ENCODE measurements around the gene SLCO6A1. TPM values are rescaled to one million over a fixed set of nuclear protein-coding genes. Genes with fewer than 3 reads are reported as not detected.
"Not testable (repeated sequence)": the region's sequence is repeated elsewhere in the genome, so short reads cannot be mapped to it uniquely, and the experiment has no call there.

SLCO6A1 gene
- total RNA-seq, 2 donors from 2014 or later: not detected

- H3K27ac Mint-ChIP-seq: no peak overlapping the region
Measured at GRCh38 chr5:102528600-102528999, 29.8 kb upstream of the SLCO6A1 start.

DNA sequence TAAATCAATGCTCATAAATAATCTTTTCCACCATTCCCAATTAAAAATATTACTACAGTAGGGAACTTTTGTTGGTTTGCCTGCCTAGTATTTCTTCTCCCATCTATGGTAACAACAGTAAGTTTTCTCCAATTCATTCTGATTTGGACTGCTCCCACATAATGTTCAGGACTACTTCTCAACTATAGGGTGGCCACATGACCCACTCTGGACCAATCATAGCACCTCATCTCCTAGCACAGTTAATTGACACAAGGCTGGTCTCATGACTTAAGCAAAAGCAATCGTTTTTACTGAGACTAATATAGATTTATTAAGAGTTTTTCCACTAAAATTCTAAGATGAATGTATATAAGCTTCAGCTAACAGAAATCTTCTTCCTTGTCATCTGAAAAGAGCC lies 28.7 kb upstream of the SLCO6A1 start:
- Mint-ChIP-seq H3K36me3 (no peaks in the 10 kb centered on the region), H3K4me3 (no peak overlapping the region), H3K27ac (no peak overlapping the region), H3K27me3 (peaks cover 7 to 18% of the 10 kb centered on the region in 2 donors), H3K4me1 (ENCODE audit: low read depth in 2 of 2) (peaks cover 0 to 5% of the 10 kb centered on the region in 2 donors), H3K9me3 (peaks cover 5% of the 10 kb centered on the region)
- no peak for ATAC-seq
- DNase-seq (ENCODE audit: low spot score): no peak

More at GRCh38 chr5:102528600-102528999, 29.8 kb upstream of the SLCO6A1 start:
- no peak overlapping the region for H3K4me3 Mint-ChIP-seq
- DNase-seq (ENCODE audit: low spot score) (no peak), ATAC-seq (no peak)
- H3K4me1 Mint-ChIP-seq (ENCODE audit: low read depth in 2 of 2): no peaks in the 10 kb centered on the region
- H3K27me3 Mint-ChIP-seq: peaks cover 7 to 18% of the 10 kb centered on the region in 2 donors
- peaks cover 5% of the 10 kb centered on the region for H3K9me3 Mint-ChIP-seq
- no peaks in the 10 kb centered on the region for H3K36me3 Mint-ChIP-seq

DNA sequence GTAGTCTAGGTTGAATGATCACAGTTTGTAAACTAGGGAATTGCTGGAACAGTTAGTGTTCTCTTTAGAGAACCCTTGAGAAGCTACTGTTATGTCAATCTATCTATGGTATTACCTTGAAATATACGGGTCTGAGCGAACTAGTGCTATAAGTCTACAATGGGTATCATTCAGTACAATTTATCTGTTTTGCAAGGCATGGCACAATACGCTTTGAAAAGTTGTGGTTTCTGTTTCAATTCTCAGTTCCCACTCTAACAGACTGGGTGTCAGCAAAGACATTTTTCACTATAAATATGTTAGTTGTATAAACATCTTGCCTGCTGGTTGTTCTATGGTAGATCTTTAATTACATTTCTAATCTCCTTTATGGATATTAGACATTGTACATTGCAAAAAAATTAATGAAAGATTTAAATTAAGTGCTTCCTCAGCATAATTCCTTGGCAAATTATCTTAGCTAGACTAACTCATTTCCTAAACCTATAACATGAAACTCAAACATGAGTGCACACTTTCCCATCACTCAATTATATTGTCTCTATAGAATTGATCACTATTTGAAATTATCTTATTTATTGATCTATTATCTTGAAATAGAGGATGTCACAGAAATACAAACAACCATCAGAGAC lies 24.9 kb upstream of the SLCO6A1 start:
- no peak overlapping the region for H3K27ac Mint-ChIP-seq
- H3K4me1 Mint-ChIP-seq (ENCODE audit: low read depth in 2 of 2): peaks cover 0 to 5% of the 10 kb centered on the region in 2 donors
- H3K27me3 Mint-ChIP-seq: peaks cover 3 to 6% of the 10 kb centered on the region in 2 donors
- H3K4me3 Mint-ChIP-seq: no peak overlapping the region
- DNase-seq (ENCODE audit: low spot score) (no peak), ATAC-seq (peak in 1 of 2 donors; percentile 33)
- no peaks in the 10 kb centered on the region for H3K36me3 Mint-ChIP-seq
- peaks cover 5% of the 10 kb centered on the region for H3K9me3 Mint-ChIP-seq

DNA sequence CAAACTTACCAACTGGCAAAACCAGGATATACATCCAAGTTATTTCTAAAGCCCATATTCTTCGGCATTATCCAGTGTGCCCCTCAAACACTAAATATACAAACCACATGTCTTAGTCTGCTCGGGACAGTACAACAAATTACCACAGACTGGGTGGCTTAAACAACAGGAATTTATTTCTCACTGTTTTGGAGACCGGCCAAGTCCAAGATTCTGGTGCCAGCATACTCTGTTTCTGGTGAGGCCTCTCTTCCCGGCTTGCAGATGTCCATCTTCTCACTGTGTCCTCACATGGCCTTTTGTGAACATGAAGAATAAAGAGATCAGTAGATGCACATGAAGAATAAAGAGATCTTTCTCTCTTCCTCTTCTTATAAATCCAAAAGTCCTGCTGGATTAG lies 12.9 kb upstream of the SLCO6A1 start:
- H3K36me3 Mint-ChIP-seq: no peaks in the 10 kb centered on the region
- DNase-seq (ENCODE audit: low spot score): no peak

GRCh38 chr5:102491261-102491914 lies 7.4 kb downstream of the SLCO6A1 start:
- ATAC-seq; DNase-seq (ENCODE audit: low spot score); H3K4me1 Mint-ChIP-seq (ENCODE audit: low read depth in 2 of 2); H3K9me3 Mint-ChIP-seq; H3K27ac Mint-ChIP-seq; H3K4me3 Mint-ChIP-seq; H3K36me3 Mint-ChIP-seq: not testable (repeated sequence)
- peaks cover 4 to 23% of the 10 kb centered on the region in 2 donors for H3K27me3 Mint-ChIP-seq

More for the DNA sequence above, 12.9 kb upstream of the SLCO6A1 start:
- no peak overlapping the region for H3K4me3 Mint-ChIP-seq
- H3K27ac Mint-ChIP-seq: no peak overlapping the region
- H3K27me3 Mint-ChIP-seq: peaks cover 1 to 7% of the 10 kb centered on the region in 2 donors
- no peaks in the 10 kb centered on the region for H3K4me1 Mint-ChIP-seq (ENCODE audit: low read depth in 2 of 2)
- H3K9me3 Mint-ChIP-seq: no peaks in the 10 kb centered on the region
- ATAC-seq: no peak

DNA sequence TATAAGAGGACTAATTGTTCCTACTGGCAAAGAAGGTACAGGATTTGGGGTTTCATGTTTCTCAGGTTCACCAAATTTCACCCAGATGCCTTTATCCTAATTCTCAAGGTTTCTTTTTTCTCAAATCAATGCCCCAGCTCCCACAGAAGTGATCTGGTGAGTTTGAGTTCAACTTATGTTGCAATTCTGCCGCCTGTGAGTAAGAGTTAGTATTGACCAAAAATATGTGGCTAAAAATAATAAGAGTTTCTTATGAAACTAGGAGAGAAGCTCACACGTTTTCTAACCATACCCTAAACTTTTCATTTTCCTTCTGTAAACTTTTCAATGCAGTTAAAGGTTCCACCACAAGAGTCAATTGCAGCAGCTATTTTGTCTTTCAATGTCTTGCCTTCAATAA lies 15.1 kb downstream of the SLCO6A1 start:
- Mint-ChIP-seq H3K4me3 (no peak overlapping the region), H3K27ac (no peak overlapping the region), H3K36me3 (no peaks in the 10 kb centered on the region), H3K4me1 (ENCODE audit: low read depth in 2 of 2) (no peaks in the 10 kb centered on the region), H3K9me3 (no peaks in the 10 kb centered on the region), H3K27me3 (peaks cover 3 to 22% of the 10 kb centered on the region in 2 donors)
- ATAC-seq (no peak), DNase-seq (ENCODE audit: low spot score) (no peak)

GRCh38 chr5:102481054-102481715 lies 17.6 kb downstream of the SLCO6A1 start:
- H3K9me3 Mint-ChIP-seq: no peaks in the 10 kb centered on the region
- H3K27ac Mint-ChIP-seq: no peak overlapping the region
- no peak for DNase-seq (ENCODE audit: low spot score)
- ATAC-seq: no peak
- H3K36me3 Mint-ChIP-seq: no peaks in the 10 kb centered on the region
- no peaks in the 10 kb centered on the region for H3K4me1 Mint-ChIP-seq (ENCODE audit: low read depth in 2 of 2)
- no peak overlapping the region for H3K4me3 Mint-ChIP-seq
- peaks cover 3 to 16% of the 10 kb centered on the region in 2 donors for H3K27me3 Mint-ChIP-seq

DNA sequence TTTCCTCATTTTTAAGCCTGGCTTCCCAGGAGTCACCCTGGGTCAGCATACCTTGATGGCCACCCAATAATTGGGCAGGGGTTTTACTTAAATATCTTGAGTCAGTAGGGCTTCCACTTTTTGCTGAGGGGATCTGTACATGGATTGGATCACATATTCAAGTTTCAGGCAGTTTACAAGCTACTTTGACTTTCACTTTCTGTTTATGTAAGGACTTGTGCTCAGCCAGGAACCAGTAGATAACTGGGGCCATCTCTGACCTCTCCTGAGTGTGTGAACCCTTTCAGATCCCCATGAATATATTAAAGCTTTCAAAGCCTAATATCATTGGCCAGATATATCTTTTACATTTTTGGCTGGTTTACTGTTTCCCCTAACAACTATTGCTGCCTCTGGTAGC lies 45.1 kb downstream of the SLCO6A1 start:
- no peak overlapping the region for H3K4me3 Mint-ChIP-seq
- no peaks in the 10 kb centered on the region for H3K9me3 Mint-ChIP-seq
- ATAC-seq (peak in 1 of 2 donors; percentile 67), DNase-seq (ENCODE audit: low spot score) (no peak)
- H3K4me1 Mint-ChIP-seq (ENCODE audit: low read depth in 2 of 2): peaks cover 7 to 8% of the 10 kb centered on the region in 2 donors
- H3K36me3 Mint-ChIP-seq: no peaks in the 10 kb centered on the region
- peak overlapping the region in 1 of 2 donors; percentile 81 for H3K27ac Mint-ChIP-seq
- H3K27me3 Mint-ChIP-seq: no peaks in the 10 kb centered on the region

- no peak overlapping the region for H3K4me3 Mint-ChIP-seq
- peak; percentile 31 to 52 for ATAC-seq
- peaks cover 0 to 6% of the 10 kb centered on the region in 2 donors for H3K27me3 Mint-ChIP-seq
- H3K27ac Mint-ChIP-seq: no peak overlapping the region
- no peak for DNase-seq (ENCODE audit: low spot score)
- peaks cover 7 to 8% of the 10 kb centered on the region in 2 donors for H3K4me1 Mint-ChIP-seq (ENCODE audit: low read depth in 2 of 2)
- H3K36me3 Mint-ChIP-seq: no peaks in the 10 kb centered on the region
- no peaks in the 10 kb centered on the region for H3K9me3 Mint-ChIP-seq
Measured at GRCh38 chr5:102451082-102451481, 47.7 kb downstream of the SLCO6A1 start.

GRCh38 chr5:102450313-102450990 lies 48.3 kb downstream of the SLCO6A1 start:
- ATAC-seq (peak in 1 of 2 donors; percentile 6), DNase-seq (ENCODE audit: low spot score) (no peak)
- no peak overlapping the region for H3K27ac Mint-ChIP-seq
- no peak overlapping the region for H3K4me3 Mint-ChIP-seq
- no peaks in the 10 kb centered on the region for H3K36me3 Mint-ChIP-seq
- peaks cover 0 to 6% of the 10 kb centered on the region in 2 donors for H3K27me3 Mint-ChIP-seq
- H3K9me3 Mint-ChIP-seq: no peaks in the 10 kb centered on the region
- H3K4me1 Mint-ChIP-seq (ENCODE audit: low read depth in 2 of 2): peaks cover 7 to 8% of the 10 kb centered on the region in 2 donors

DNA sequence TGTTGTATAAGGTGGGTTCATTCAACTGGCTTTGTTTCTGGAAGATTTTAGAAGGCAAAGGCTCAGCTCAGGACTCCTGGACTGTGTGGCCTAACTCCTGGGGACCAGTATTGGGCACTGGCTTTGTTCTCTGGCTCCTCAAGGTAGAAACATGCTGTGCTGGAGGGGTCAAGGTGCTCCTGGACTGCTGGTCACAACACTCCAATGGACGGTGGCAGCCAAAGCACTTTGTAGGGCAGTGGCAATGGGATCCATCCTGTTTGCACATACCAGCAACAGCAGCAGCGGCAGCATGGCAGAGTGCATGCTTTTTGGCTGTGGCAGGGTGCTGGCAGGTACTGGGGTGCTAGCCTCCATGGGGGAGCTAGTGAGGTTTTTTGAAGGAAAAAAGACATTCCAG lies 65.3 kb downstream of the SLCO6A1 start:
- Mint-ChIP-seq H3K27me3 (peaks cover 24 to 44% of the 10 kb centered on the region in 2 donors), H3K4me1 (ENCODE audit: low read depth in 2 of 2) (no peaks in the 10 kb centered on the region), H3K9me3 (peaks cover 5% of the 10 kb centered on the region)

GRCh38 chr5:102421647-102422046 lies 77.2 kb downstream of the SLCO6A1 start:
- Mint-ChIP-seq H3K4me1 (ENCODE audit: low read depth in 2 of 2) (no peaks in the 10 kb centered on the region), H3K4me3 (no peak overlapping the region), H3K27me3 (peaks cover 18 to 27% of the 10 kb centered on the region in 2 donors), H3K9me3 (peaks cover 7% of the 10 kb centered on the region), H3K27ac (no peak overlapping the region), H3K36me3 (peaks cover 17% of the 10 kb centered on the region)
- no peak for ATAC-seq
- DNase-seq (ENCODE audit: low spot score): no peak

More for the DNA sequence above, 65.3 kb downstream of the SLCO6A1 start:
- DNase-seq (ENCODE audit: low spot score): no peak
- Mint-ChIP-seq H3K36me3 (peaks cover 9% of the 10 kb centered on the region), H3K27ac (no peak overlapping the region), H3K4me3 (no peak overlapping the region)
- ATAC-seq: no peak

DNA sequence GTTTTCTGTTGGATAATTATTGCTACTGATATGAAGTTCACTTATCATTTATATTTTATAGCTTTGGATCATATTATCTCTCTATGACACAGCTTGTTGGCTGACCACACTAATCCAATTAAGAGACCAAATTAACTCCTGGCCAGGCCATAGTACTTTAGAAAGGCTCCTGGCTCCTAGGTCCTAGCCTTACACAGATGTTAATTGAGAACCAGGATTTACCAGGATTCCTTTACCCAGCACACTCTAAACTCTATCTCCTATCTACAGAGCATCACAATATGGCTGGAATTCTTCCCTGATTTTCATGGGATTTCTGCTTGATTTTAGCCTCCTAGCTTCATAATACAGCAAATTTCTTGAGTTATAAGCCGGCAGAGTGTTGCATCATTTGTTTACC lies 80.3 kb downstream of the SLCO6A1 start:
- Mint-ChIP-seq H3K27ac (no peak overlapping the region), H3K36me3 (peaks cover 6% of the 10 kb centered on the region), H3K4me3 (no peak overlapping the region), H3K4me1 (ENCODE audit: low read depth in 2 of 2) (no peaks in the 10 kb centered on the region), H3K27me3 (peaks cover 14 to 16% of the 10 kb centered on the region in 2 donors), H3K9me3 (peaks cover under 1% of the 10 kb centered on the region)
- DNase-seq (ENCODE audit: low spot score): no peak
- no peak for ATAC-seq
